GM12878 (cell line): ENCODE data around the gene FAM89B. TPM values are rescaled to one million over a fixed set of nuclear protein-coding genes. Genes with fewer than 3 reads are reported as not detected.
A peak's percentile ranks its signal among the peaks of the same experiment; 100 is the strongest.

Experiments
- ATAC-seq: fragments of 200-7000 bp; cut with Tn5 transposase; 3 replicates; pipeline ENCODE4 v1.9.1; 2020; ENCODE audit warnings: mild to moderate bottlenecking, moderate library complexity
- BruUV-seq: library from RNA; stranded (reverse); fragments of 400-500 nt; replicated peaks from 2 replicates; lab custom pipeline; 2021; lab: Mats Ljungman, UMichigan
- CTCF ChIA-PET: fragments of 300-600 bp; sonication (Branson Sonifier 250); formaldehyde crosslinking; extraction: SDS; loops from one replicate; lab custom pipeline; 2021; ENCODE audit warnings: inconsistent platforms; lab: Yijun Ruan, JAX
- POLR2A ChIA-PET: fragments of 350-600 bp; formaldehyde crosslinking; extraction: SDS; loops from one replicate; lab custom pipeline; 2021; ENCODE audit warnings: inconsistent platforms; lab: Charles Lee
- RAD21 ChIA-PET: fragments of 300-600 bp; sonication (Branson Sonifier 250); formaldehyde crosslinking; loops from one replicate; lab custom pipeline; 2023; ENCODE audit warnings: antibody characterized with exemption; ENCODE audit not compliant: unreplicated experiment; lab: Charles Lee
- SMC1A ChIA-PET: fragments of 300-600 bp; sonication (Branson Sonifier 250); formaldehyde crosslinking; loops from one replicate; lab custom pipeline; 2023; ENCODE audit not compliant: unreplicated experiment, uncharacterized antibody; lab: Charles Lee
- DNase-seq: peaks from one replicate; pipeline ENCODE4 v3.0.0-alpha.2; 2011; ENCODE audit warnings: low read depth, low spot score
- FAIRE-seq: peaks from 3 replicates; lab custom pipeline; 2011; peaks lifted over from hg19 to GRCh38; lab: Jason Lieb, UNC
- H2AFZ ChIP-seq: 2 replicates; pipeline ENCODE4 v1.6.0; 2011; ENCODE audit warnings: low read depth, low read length, control low read depth; ENCODE audit not compliant: control insufficient read depth
- H3K27ac ChIP-seq: 2 replicates; pipeline ENCODE4 v1.5.1; 2011; ENCODE audit warnings: control low read depth; ENCODE audit not compliant: control insufficient read depth, insufficient read depth
- H3K27me3 ChIP-seq, 2 experiments: replicated peaks in 1 of 2; 2 replicates each; pipeline versions ENCODE4 v1.6.0 to v1.6.1; 2011; ENCODE audit warnings: low read length in 1 of 2; ENCODE audit not compliant: control insufficient read depth in 2 of 2, insufficient read depth in 2 of 2
- H3K36me3 ChIP-seq, 2 experiments: 2 replicates each; pipeline ENCODE4 v1.5.1; 2011; ENCODE audit warnings: low read length in 1 of 2; ENCODE audit not compliant: control insufficient read depth in 2 of 2, insufficient read depth in 2 of 2
- H3K4me1 ChIP-seq: 2 replicates; pipeline ENCODE4 v1.6.1; 2011; ENCODE audit warnings: mild to moderate bottlenecking, low read length, moderate library complexity, mixed read lengths; ENCODE audit not compliant: control insufficient read depth, insufficient read depth
- H3K4me2 ChIP-seq: 2 replicates; pipeline ENCODE4 v1.6.0; 2011; ENCODE audit warnings: control low read depth; ENCODE audit not compliant: control insufficient read depth, insufficient read depth
- H3K4me3 ChIP-seq: fragments of 200-600 bp; sonication (generic); 2 replicates; pipeline ENCODE4 v1.5.1; 2016
- H3K79me2 ChIP-seq: 2 replicates; pipeline ENCODE4 v1.6.0; 2011; ENCODE audit warnings: low read length; ENCODE audit not compliant: control insufficient read depth, insufficient read depth
- H3K9ac ChIP-seq: 2 replicates; pipeline ENCODE4 v1.8.0; 2011; ENCODE audit warnings: low read length, control low read depth, mixed read lengths; ENCODE audit not compliant: control insufficient read depth, insufficient read depth
- H3K9me3 ChIP-seq: replicated peaks from 3 replicates; pipeline ENCODE4 v1.5.1; 2011; ENCODE audit warnings: mild to moderate bottlenecking, low read length; ENCODE audit not compliant: control insufficient read depth, insufficient read depth
- H4K20me1 ChIP-seq: 2 replicates; pipeline ENCODE4 v1.6.0; 2011; ENCODE audit not compliant: control insufficient read depth, insufficient read depth
- ATF2 ChIP-seq: IDR thresholded peaks from 2 replicates; pipeline ENCODE4 v1.6.1; 2012; ENCODE audit warnings: low read length, inconsistent platforms
- IKZF2 ChIP-seq, 2 experiments: fragments of 450-650 bp; IDR thresholded peaks; 2 replicates each; pipeline ENCODE4 v1.6.1; 2017; ENCODE audit warnings: mild to moderate bottlenecking in 2 of 2, moderate library complexity in 2 of 2
- MXI1 ChIP-seq: fragments of 150-350 bp; IDR thresholded peaks from 2 replicates; pipeline ENCODE4 v1.6.1; 2011; ENCODE audit warnings: low read depth, mild to moderate bottlenecking, inconsistent platforms, low read length, improper control_type of control experiment
- MYC ChIP-seq: IDR thresholded peaks from 2 replicates; pipeline ENCODE4 v1.6.1; 2011; ENCODE audit warnings: mild to moderate bottlenecking, low read length, moderate library complexity, inconsistent platforms; ENCODE audit not compliant: insufficient read depth, insufficient replicate concordance, insufficient read length, severe bottlenecking
- POU2F2 ChIP-seq: IDR thresholded peaks from 3 replicates; pipeline ENCODE4 v1.6.1; 2011; ENCODE audit warnings: low read depth, mild to moderate bottlenecking, low read length, borderline replicate concordance
- SREBF2 ChIP-seq: IDR thresholded peaks from 2 replicates; pipeline ENCODE4 v1.6.1; 2012; ENCODE audit warnings: mild to moderate bottlenecking, low read length
- WRNIP1 ChIP-seq: IDR thresholded peaks from 2 replicates; pipeline ENCODE4 v1.6.1; 2011; ENCODE audit warnings: low read depth, low read length, improper control_type of control experiment, borderline replicate concordance
- WGBS: methylation state at CpG from one replicate; pipeline ENCODE4 v1.1.6; 2016; ENCODE audit warnings: low lambda C conversion rate; ENCODE audit not compliant: insufficient replicate concordance, insufficient coverage; ENCODE audit errors: missing lambda C conversion rate; 5-methylcytosine and 5-hydroxymethylcytosine counted together
- in situ Hi-C: fragments of 300-500 bp; cut with MboI; formaldehyde crosslinking; loops from 9 replicates; pipeline ENCODE4 v1.14.3; 2018; ENCODE audit warnings: mixed read lengths
- intact Hi-C: fragments of 100-400 bp; cut with micrococcal nuclease; formaldehyde crosslinking; loops from one replicate; pipeline ENCODE4 v1.14.2; 2022; ENCODE audit not compliant: unreplicated experiment
- polyA plus RNA-seq, 11 experiments: library from polyadenylated mRNA; depleted of rRNA in 4 of 11; unstranded in 6 of 11; stranded (reverse) in 5 of 11; fragments of >200 nt; fragmentation: Nextera tagmentation in 4 of 11; fragmentation: Illumina TruSeq in 1 of 11; extraction: Ambion mirVana in 4 of 11; extraction: Trizol in 1 of 11; gene quantifications; 1 replicate in 1 of 11; 2 replicates in 10 of 11; pipeline versions ENCODE4 v1.2.1 to v1.2.3, GENCODE V29; 2011 to 2016; ENCODE audit warnings: inconsistent platforms in 2 of 11, missing spikeins in 2 of 11, low read depth in 1 of 11
- total RNA-seq, 4 experiments: library from RNA; depleted of rRNA in 3 of 4; stranded (reverse); fragments of >200 nt in 3 of 4; fragmentation: Illumina TruSeq in 1 of 4; extraction: Trizol in 1 of 4; gene quantifications; 2 replicates each; pipeline versions ENCODE4 v1.2.1 to v1.2.3, GENCODE V29; 2013 to 2021
- TF ChIP-seq, protein P1 (sequence below): fragments of 450-650 bp; formaldehyde crosslinking; IDR thresholded peaks from 2 replicates; pipeline ENCODE4 v1.5.0; 2022; ENCODE audit warnings: mild to moderate bottlenecking, missing genetic modification characterization

The FAM89B gene
- total and polyA plus RNA-seq, 10 of the 15 experiments (the other 5 are each of a cell fraction or from before 2014, with no cell fraction given): 0.34 to 36.7 (median 9.8) TPM

DNA sequence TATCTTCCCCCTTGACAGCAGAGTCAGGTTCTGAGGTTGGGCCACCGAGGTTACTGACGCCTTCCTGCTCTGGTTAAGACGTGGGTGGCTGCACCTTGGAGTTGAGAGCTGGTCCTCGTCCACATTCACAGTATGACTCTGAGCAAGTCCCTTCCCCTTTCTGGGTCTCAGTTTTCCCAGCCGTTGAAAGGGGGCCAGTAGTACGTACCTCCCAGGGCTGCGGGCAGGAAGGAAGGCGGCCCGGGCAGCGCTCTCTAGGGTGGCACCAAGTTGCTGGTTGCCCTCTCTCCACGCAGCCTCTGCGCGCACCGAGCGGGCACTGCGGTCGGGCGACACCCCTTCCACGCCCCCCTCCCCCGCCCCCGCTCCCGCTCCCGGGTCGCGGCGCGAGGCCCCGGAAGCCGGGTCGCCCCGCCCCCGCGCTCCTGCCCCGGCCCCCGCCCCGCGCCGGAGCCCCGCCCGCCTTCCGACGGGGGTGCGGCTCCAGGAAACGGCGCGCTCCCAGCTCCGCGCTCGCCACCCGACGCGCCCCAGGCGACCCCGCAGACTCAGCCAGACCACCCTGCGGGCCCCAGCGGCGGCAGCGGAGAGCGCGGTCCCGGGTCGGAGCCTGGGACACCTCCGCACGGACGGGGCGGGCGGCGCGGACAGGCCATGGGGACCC is 3.4 kb downstream of the FAM89B start, which contains the start of gene EHBP1L1 (continued):
- no peak for TF ChIP-seq ATF2

DNA sequence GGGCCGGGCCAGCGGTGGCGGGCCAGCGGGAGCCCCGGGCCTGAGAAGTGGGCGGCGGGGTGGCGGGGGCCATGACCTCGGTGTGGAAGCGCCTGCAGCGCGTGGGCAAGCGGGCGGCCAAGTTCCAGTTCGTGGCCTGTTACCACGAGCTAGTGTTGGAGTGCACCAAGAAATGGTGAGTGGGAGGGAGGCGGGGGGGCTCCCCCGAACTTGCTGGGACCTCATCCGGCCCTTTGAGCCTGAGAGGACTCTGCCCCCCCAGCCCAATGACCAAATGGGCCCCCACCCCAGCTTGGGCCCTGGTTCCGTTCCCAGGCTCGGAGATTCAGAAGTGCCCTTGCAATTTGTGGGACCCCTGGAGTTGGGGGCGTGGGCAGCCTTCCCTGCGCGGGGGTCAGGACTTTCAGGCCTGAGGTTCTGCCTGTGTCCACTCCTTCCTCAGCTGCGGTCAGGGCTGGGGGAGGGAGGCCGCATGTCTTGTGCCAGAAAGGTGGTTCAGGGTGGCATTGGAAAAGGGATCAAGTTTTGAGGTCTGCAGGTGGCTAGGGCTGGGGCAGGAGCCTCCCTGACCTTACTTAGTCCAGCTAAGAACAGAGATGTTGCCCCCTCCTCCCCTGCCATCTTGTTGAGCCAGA is 4.0 kb downstream of the FAM89B start:
- RAD21 ChIA-PET: interaction anchor here (0.6 to 4.0 kb wide), 8 partner anchors 11 to 76 kb away, joined by 3 to 132 read pairs (median 6); partner anchors contain the start of genes KCNK7, PCNX3 and SIPA1
- FAIRE-seq (no peak), DNase-seq (no peak), ATAC-seq (no peak)
- peak overlapping the region; percentile 100 for H3K4me2 ChIP-seq
- peaks cover 5 to 15% of the 10 kb centered on the region in 2 experiments; a peak in 3 of 4 replicates for H3K36me3 ChIP-seq
- H4K20me1 ChIP-seq: no peaks in the 10 kb centered on the region; the same call in 1 of the 2 replicates
- intact Hi-C loops (no loop called here), in situ Hi-C loops (no loop called here)
- POLR2A ChIA-PET: interaction anchor here (0.6 to 4.9 kb wide), 8 partner anchors 11 to 63 kb away, joined by 3 to 129 read pairs (median 6); partner anchors contain the start of genes MAP3K11, PCNX3 and SIPA1
- H3K79me2 ChIP-seq: peaks cover 65% of the 10 kb centered on the region
- H3K4me1 ChIP-seq: peaks cover 31% of the 10 kb centered on the region
- WGBS: under 1% methylated on average over 25 of the region's 26 CpGs
- no peaks in the 10 kb centered on the region for H3K9me3 ChIP-seq
- peak overlapping the region; percentile 88 for H3K9ac ChIP-seq
- H3K27ac ChIP-seq: peak overlapping the region; percentile 96
- BruUV-seq: TSS peak; percentile 21
- peak overlapping the region; percentile 97 for H3K4me3 ChIP-seq
- no peaks in the 10 kb centered on the region for H3K27me3 ChIP-seq
- CTCF ChIA-PET: interaction anchor here (0.7 to 5.7 kb wide), 8 partner anchors 12 to 135 kb away, joined by 3 to 130 read pairs (median 4); partner anchors contain the start of genes KCNK7 and PCNX3
- no peak overlapping the region; the same call in 1 of the 2 replicates for H2AFZ ChIP-seq
- SMC1A ChIA-PET: interaction anchor here (0.8 to 4.2 kb wide), 4 partner anchors 11 to 36 kb away, joined by 4 to 93 read pairs (median 7); no protein-coding TSS in a partner anchor
- TF ChIP-seq, protein P1, sequence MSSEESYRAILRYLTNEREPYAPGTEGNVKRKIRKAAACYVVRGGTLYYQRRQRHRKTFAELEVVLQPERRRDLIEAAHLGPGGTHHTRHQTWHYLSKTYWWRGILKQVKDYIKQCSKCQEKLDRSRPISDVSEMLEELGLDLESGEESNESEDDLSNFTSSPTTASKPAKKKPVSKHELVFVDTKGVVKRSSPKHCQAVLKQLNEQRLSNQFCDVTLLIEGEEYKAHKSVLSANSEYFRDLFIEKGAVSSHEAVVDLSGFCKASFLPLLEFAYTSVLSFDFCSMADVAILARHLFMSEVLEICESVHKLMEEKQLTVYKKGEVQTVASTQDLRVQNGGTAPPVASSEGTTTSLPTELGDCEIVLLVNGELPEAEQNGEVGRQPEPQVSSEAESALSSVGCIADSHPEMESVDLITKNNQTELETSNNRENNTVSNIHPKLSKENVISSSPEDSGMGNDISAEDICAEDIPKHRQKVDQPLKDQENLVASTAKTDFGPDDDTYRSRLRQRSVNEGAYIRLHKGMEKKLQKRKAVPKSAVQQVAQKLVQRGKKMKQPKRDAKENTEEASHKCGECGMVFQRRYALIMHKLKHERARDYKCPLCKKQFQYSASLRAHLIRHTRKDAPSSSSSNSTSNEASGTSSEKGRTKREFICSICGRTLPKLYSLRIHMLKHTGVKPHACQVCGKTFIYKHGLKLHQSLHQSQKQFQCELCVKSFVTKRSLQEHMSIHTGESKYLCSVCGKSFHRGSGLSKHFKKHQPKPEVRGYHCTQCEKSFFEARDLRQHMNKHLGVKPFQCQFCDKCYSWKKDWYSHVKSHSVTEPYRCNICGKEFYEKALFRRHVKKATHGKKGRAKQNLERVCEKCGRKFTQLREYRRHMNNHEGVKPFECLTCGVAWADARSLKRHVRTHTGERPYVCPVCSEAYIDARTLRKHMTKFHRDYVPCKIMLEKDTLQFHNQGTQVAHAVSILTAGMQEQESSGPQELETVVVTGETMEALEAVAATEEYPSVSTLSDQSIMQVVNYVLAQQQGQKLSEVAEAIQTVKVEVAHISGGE (CRISPR knock-in tag): no peak
- TF ChIP-seq WRNIP1: no peak
- no peak for TF ChIP-seq POU2F2
- no peak for TF ChIP-seq SREBF2
- TF ChIP-seq MXI1: 0 out of 2 replicates have a peak, but pooled peaks have one; percentile 1
- no peak for TF ChIP-seq MYC
- TF ChIP-seq IKZF2 (IDR thresholded peaks at IDR 0.05): no peak
